Dermis microvascular lymphatic vessel endothelial cell (primary cell): Measurements from ENCODE around the gene TMEM39A. TPM values are rescaled to one million over a fixed set of nuclear protein-coding genes. Genes with fewer than 3 reads are reported as not detected.

Source experiments
- DNase-seq, 2 donors: peaks; one replicate each; pipeline versions ENCODE4 v3.0.0 to v3.0.0-alpha.2; 2010; ENCODE audit warnings: low read depth in 2 of 2
- total RNA-seq: library from RNA; depleted of rRNA; stranded (reverse); fragments of >200 nt; gene quantifications from 2 replicates; pipeline ENCODE4 v1.2.1, GENCODE V29; 2014

Gene TMEM39A
- total RNA-seq, 1 donor from 2014 or later = 25.8 TPM

- DNase-seq = no peak
Measured at GRCh38 chr3:119400466-119400865, 62.9 kb downstream of the TMEM39A start.

GRCh38 chr3:119396870-119397269, 66.5 kb downstream of the TMEM39A start:
- no peak for DNase-seq

GRCh38 chr3:119395923-119396358, 67.5 kb downstream of the TMEM39A start:
- no peak for DNase-seq

- DNase-seq = no peak
Measured at GRCh38 chr3:119388577-119388976, 74.8 kb downstream of the TMEM39A start.

- DNase-seq = no peak
Measured at GRCh38 chr3:119382134-119382533, 81.3 kb downstream of the TMEM39A start.

- DNase-seq = peak in 1 of 2 donors; percentile 21
Measured at GRCh38 chr3:119380697-119381096, 82.7 kb downstream of the TMEM39A start.

Other genes starting within 250 kb of the TMEM39A start
- gene B4GALT4, start 222.7 kb downstream of the TMEM39A start, total RNA-seq = 3.2 and 4.7 TPM in 2 replicates
- gene ARHGAP31, start 169.2 kb downstream of the TMEM39A start, total RNA-seq = 20.7 and 26.9 TPM in 2 replicates
- gene POGLUT1, start 5.3 kb upstream of the TMEM39A start, total RNA-seq = 10.5 and 14.3 TPM in 2 replicates
- 37.1 and 39.7 TPM in 2 replicates for gene TIMMDC1, start 34.9 kb upstream of the TMEM39A start, total RNA-seq
- under 0.01 TPM in 1 of 2 replicates, not detected in the other for gene CD80, start 96.0 kb upstream of the TMEM39A start, total RNA-seq
- gene ADPRH, start 115.9 kb upstream of the TMEM39A start, total RNA-seq = 8.7 and 10.5 TPM in 2 replicates
- gene PLA1A, start 134.3 kb upstream of the TMEM39A start, total RNA-seq = 5.1 and 11.9 TPM in 2 replicates
- gene POPDC2, start 197.0 kb upstream of the TMEM39A start, total RNA-seq = 0.26 and 0.76 TPM in 2 replicates
- 20.7 and 25.4 TPM in 2 replicates for gene COX17, start 213.8 kb upstream of the TMEM39A start, total RNA-seq
- 0.13 TPM in 1 of 2 replicates, not detected in the other for gene CFAP91, start 239.4 kb upstream of the TMEM39A start, total RNA-seq